ENCODE data around the gene KIF26B.
"Not testable (repeated sequence)": the region's sequence is repeated elsewhere in the genome, so short reads cannot be mapped to it uniquely, and the experiment has no call there.

Gene KIF26B

GRCh38 chr1:245397771-245398170 is 243.0 kb downstream of the KIF26B start:
- DNase-seq, result no peak

- no peak for DNase-seq
These were observed 243.4 kb downstream of the KIF26B start for GRCh38 chr1:245398180-245398579.

GRCh38 chr1:245401881-245402587 is 247.2 kb downstream of the KIF26B start:
- DNase-seq, result no peak

- not testable (repeated sequence) for DNase-seq
These were observed 248.2 kb downstream of the KIF26B start for GRCh38 chr1:245402998-245403397.

- no peak for DNase-seq
These were observed 249.7 kb downstream of the KIF26B start for GRCh38 chr1:245404527-245404926.

GRCh38 chr1:245404952-245405351 is 250.2 kb downstream of the KIF26B start:
- DNase-seq, result no peak

- no peak for DNase-seq
These were observed 251.6 kb downstream of the KIF26B start for GRCh38 chr1:245406426-245406825.

GRCh38 chr1:245407983-245408382 is 253.2 kb downstream of the KIF26B start:
- DNase-seq, result no peak

GRCh38 chr1:245409341-245410195 is 254.8 kb downstream of the KIF26B start:
- no peak for DNase-seq

GRCh38 chr1:245411245-245412036 is 256.7 kb downstream of the KIF26B start:
- no peak for DNase-seq

GRCh38 chr1:245412306-245412705 is 257.5 kb downstream of the KIF26B start:
- no peak for DNase-seq

- no peak for DNase-seq
These were observed 262.0 kb downstream of the KIF26B start for GRCh38 chr1:245416781-245417180.

- no peak for DNase-seq
These were observed 263.3 kb downstream of the KIF26B start for GRCh38 chr1:245418077-245418476.

- DNase-seq, result no peak
These were observed 264.7 kb downstream of the KIF26B start for GRCh38 chr1:245419461-245419978.

- no peak for DNase-seq
These were observed 265.2 kb downstream of the KIF26B start for GRCh38 chr1:245419989-245420388.

- DNase-seq, result no peak
These were observed 266.1 kb downstream of the KIF26B start for GRCh38 chr1:245420926-245421325.

GRCh38 chr1:245428681-245429080 is 273.9 kb downstream of the KIF26B start:
- no peak for DNase-seq

- DNase-seq, result no peak
These were observed 276.9 kb downstream of the KIF26B start for GRCh38 chr1:245431706-245432105.

- no peak for DNase-seq
These were observed 277.6 kb downstream of the KIF26B start for GRCh38 chr1:245432228-245432875.

- DNase-seq, result no peak
These were observed 278.8 kb downstream of the KIF26B start for GRCh38 chr1:245433561-245433960.

GRCh38 chr1:245434280-245434679 is 279.5 kb downstream of the KIF26B start:
- no peak for DNase-seq

- no peak for DNase-seq
These were observed 281.6 kb downstream of the KIF26B start for GRCh38 chr1:245436407-245436806.

Measured in 8988T (cell line).